GM19023 (cell line): ENCODE measurements around the gene MARCHF5.
"Not testable (repeated sequence)": the region's sequence is repeated elsewhere in the genome, so short reads cannot be mapped to it uniquely, and the experiment has no call there.

ENCODE experiments used
- ATAC-seq: cut with Tn5 transposase; IDR thresholded peaks from one replicate; pipeline ENCODE4 v1.9.1; 2021; ENCODE audit warnings: mild to moderate bottlenecking, moderate library complexity; ENCODE audit not compliant: unreplicated experiment

The MARCHF5 gene

DNA sequence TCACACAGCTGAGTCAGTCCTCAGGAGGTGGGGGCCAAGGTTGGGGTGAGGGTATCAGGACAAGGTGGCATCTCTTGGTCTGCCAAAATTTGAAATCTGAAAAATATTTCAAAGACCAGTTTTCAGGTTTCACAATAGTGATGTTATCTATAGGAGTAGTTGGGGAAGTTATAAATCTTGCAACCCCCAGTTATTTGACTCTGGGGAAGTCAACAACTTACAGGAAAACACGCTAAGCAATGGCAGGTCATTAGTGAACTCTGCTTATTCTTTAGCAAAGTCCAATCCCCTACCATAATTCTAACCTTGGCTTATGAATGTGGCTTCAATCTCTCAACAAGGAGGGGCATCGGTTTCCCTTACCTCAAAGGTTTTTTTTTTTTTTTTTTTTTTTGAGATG is 94.9 kb downstream of the MARCHF5 start:
- no peak for ATAC-seq

DNA sequence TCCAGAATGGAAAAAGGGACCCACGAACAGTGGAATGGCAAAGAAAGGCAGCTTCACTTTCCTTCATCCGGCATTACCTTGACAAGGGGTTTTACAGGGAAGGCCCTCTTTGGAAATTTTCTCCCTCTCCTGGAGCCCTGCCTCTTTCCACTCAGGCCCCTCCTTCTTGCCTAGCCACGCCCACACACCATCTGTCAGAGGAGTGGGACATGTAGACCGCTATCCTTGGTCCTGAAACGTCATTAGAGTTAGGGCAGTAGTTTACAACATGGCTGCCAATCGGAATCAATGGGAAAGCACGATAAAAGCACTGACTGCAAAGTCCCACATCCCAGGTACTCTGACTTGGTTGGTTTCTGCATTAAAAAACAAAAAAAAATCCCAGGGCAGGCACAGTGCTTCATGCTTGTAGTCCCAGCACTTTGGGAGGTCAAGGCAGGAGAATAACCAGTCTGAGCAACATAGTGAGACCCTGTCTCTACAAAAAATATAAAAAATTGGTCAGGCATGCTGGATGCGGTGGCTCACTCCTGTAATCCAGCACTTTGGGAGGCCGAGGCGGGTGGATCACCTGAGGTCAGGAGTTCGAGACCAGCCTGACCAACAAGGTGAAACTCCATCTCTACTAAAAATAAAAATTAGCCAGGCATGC is 96.4 kb downstream of the MARCHF5 start:
- no peak for ATAC-seq

DNA sequence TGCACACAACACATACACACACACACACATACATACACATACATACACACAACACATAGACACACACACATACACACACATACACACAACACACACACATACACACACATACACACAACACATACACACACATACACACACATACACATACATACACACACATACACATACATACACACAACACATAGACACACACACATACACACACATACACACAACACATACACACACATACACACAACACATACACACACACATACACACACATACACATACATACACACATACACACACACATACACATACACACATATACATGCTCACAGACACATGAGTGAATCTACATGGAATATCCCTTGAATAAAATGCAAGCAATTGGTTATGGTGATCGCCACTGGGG is 102.2 kb downstream of the MARCHF5 start:
- ATAC-seq: not testable (repeated sequence)

DNA sequence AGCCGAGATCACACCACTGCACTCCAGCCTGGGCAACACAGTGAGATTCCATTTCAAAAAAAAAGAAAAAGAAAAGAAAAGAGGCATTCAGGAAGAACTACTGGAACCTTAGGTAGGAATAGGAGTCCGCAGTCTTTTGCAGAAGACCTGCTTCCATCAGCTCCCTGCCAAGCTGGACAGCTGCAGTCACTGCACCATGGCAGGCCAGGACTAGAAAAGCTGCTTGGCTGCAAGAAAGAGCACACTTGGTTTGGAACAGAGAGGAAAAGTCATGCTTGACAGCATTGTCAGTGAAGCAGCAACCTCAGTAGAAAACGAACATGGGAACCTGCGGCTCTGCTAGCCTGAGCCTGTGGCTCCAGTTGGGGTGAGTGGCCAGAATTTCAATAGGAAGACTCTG is 104.3 kb downstream of the MARCHF5 start:
- ATAC-seq: no peak

DNA sequence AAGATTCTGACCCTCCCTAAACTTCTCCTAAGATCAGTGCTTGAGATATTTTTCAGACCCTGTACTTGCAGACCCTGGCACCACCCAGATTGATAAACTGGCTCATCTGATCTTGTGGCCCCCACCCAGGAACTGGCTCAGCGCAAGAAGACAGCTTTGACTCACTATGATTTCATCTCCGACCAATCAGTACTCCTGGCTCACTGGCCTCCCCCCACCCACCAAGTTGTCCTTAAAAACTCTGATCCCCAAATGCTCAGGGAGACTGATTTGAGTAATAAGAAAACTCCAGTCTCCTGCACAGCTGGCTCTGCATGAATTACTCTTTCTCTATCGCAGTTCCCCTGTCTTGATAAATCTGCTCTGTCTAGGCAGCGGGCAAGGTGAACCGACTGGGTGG is 111.3 kb downstream of the MARCHF5 start:
- not testable (repeated sequence) for ATAC-seq
